Hepatocyte (in vitro differentiated cells): Measurements from ENCODE around the gene MEF2D.

Source experiments
- CTCF ChIP-seq: fragments of 200-600 bp; sonication (generic); IDR thresholded peaks from 2 replicates; pipeline ENCODE4 v1.5.1; 2016; ENCODE audit warnings: antibody characterized with exemption, mild to moderate bottlenecking; ENCODE audit not compliant: poor library complexity
- EZH2 ChIP-seq: fragments of 200-600 bp; sonication (generic); IDR thresholded peaks from 2 replicates; pipeline ENCODE4 v1.6.1; 2016; ENCODE audit warnings: antibody characterized with exemption, mild to moderate bottlenecking, borderline replicate concordance
- EZH2phosphoT487 ChIP-seq: fragments of 200-600 bp; sonication (generic); IDR thresholded peaks from one replicate; pipeline ENCODE4 v1.6.1; 2018; ENCODE audit warnings: antibody characterized with exemption, mild to moderate bottlenecking, low read depth, moderate library complexity; ENCODE audit not compliant: unreplicated experiment, severe bottlenecking

- TF ChIP-seq CTCF, result no peak
- TF ChIP-seq EZH2, result no peak
- TF ChIP-seq EZH2phosphoT487, result no peak
Measured at GRCh38 chr1:156515956-156516355, 15.4 kb upstream of the MEF2D start.
